GM12864 (cell line): Measurements from ENCODE around the gene PAEP.

Experiments used
- DNase-seq: peaks from one replicate; pipeline ENCODE4 v3.0.0-alpha.2; 2011; ENCODE audit warnings: low read depth
- H3K4me3 ChIP-seq: 2 replicates; pipeline ENCODE4 v1.5.1; 2011; ENCODE audit warnings: mild to moderate bottlenecking, low read depth, low read length, control low read depth
- CTCF ChIP-seq: IDR thresholded peaks from 2 replicates; pipeline ENCODE4 v1.5.1; 2011; ENCODE audit warnings: low read depth, mild to moderate bottlenecking, moderate library complexity, low read length, control low read depth, inconsistent platforms; ENCODE audit errors: missing control alignments

Gene PAEP

DNA sequence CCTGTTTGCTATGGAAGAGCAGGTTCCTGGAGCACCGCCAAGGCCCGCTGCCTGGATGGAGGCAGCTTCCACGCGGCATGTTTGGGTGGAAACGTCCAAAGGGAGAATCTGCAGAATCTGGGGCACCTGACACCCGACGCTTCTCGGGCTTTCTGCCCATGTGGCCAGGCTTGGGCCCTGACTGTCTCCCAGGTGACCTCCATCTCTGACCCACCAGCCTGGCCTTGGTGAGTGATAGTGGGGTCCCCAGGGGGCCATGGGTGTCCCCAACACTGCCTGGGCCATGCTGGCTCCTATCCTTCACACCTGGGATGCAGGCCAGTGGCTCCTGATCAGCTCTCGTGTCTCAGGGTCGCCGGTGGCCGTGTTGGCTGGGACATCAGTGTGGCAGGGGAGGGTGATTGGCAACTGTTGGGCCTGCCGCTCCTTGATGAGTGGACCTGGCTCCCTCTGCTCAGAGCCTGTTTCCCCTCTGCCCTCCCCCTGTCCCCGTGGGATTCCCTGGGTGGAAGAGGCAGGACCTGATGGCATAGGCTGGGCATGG lies 43.8 kb downstream of the PAEP start:
- no peak for TF ChIP-seq CTCF

GRCh38 chr9:135606885-135607259 lies 45.3 kb downstream of the PAEP start:
- no peak overlapping the region for H3K4me3 ChIP-seq
- TF ChIP-seq CTCF = no peak
- no peak for DNase-seq

More for the DNA sequence above, 43.8 kb downstream of the PAEP start:
- H3K4me3 ChIP-seq = no peak overlapping the region
- no peak for DNase-seq

DNA sequence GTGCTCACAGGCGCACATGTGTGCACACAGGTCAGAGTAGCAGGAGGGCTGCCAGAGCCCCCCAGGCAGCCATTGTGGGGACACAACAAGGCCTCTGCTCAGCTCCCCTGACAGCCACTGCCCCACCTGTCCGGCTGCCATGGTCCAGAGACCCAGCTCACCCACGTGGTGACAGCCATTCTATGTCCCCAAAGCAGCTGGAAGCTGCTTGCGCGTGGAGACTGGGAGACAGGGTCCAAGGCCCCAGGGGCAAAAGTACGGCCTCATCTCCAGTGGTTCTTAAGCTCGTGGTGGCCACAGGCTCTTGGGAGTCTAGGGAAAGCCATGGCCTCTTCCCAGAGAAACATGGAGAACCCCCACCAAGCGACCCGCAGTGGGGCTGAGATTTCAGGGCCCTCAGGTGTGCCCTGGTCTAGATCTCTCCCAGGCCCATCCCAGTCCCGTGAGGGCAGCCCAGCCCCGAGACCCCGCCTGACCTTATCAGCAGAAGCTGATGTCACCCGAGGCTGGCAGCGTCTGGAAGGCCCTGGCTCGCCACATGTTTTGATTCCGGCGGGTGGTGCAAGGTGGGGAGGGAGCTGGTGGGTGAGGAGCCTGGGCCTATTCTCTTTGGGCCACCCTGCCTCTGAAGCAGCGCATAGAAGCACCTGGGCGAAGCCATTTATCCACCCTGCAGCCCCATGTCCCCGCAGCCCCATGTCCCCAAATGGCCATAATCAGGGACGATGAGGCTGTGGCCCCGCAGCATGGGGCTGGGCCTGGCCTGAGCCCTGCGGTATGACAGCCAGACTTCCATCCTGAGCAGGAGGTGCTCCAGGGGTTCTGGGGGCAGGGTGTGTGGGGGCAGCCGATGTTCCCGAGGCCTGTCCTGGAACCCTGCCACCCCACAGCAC lies 46.1 kb downstream of the PAEP start:
- H3K4me3 ChIP-seq = no peak overlapping the region
- DNase-seq = no peak
- TF ChIP-seq CTCF = no peak

DNA sequence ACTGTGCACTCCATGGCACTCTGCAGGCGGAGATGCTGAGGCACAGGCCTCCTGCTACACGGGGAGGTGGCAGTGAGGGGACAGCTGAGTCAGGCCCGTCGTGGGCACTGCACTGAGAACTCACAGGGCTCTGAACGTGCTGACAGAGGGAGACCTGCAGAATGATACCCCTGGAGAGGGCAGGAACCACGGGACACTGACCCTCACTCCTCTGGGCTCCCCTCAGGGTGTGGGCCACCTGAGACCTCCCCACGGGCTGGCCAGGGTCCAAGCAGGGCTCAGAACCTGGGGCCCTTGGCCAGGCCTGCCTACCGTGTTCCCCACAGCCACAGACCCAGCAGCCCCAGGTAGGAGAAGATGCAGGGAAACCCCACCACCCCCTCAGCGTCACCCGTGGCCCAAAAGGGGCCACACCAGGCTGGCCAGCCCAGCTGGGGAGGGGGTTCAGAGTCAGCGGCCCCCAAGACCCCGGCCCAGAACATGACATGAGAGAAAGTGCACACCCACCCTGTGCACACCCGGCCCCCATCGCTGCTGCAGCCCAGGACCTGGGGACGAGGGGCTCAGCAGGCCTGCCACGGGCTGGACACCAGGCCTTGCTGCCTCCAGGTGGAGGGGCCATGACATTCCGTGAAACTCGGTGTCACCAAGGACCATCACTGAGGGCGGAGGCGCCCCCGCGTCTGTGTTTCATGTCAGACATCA lies 46.9 kb downstream of the PAEP start:
- H3K4me3 ChIP-seq = no peak overlapping the region
- TF ChIP-seq CTCF = no peak
- no peak for DNase-seq

GRCh38 chr9:135608999-135609317 lies 47.4 kb downstream of the PAEP start:
- H3K4me3 ChIP-seq = no peak overlapping the region
- no peak for DNase-seq
- no peak for TF ChIP-seq CTCF

DNA sequence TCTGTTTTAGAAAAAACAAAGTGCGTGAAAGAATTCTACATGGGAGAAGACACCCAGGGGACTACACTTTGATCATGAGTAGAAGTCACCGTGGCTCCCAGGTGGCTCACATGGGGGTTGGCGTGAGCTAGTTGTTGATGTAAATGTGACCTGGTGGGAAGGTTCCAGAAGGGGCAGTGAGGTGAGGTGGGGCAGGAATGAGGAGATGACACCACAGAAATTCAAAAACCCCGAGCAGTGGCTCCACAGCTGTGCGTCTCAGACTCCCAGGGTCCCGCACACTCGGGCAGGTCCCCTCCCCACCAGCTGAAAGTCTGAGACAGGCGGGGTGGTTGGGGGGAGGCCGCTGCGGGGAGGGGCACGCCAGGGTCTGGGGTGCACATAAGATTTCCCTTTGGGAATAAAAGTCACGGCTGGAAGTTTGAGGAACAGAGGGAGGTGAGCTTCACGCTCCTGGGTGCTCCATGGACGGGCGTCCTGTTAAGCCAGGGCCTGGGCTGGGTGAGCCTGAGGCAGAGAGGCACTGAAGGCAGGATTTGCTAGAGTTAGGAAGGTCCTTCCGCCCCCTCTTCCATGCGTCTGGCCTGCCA lies 47.9 kb downstream of the PAEP start:
- DNase-seq = no peak
- TF ChIP-seq CTCF = no peak

More for the DNA sequence above, 47.9 kb downstream of the PAEP start:
- no peak overlapping the region for H3K4me3 ChIP-seq
